GM21737 (cell line): ENCODE data around the gene ATP5F1E.

ENCODE experiments used
- ATAC-seq: cut with Tn5 transposase; IDR thresholded peaks from one replicate; pipeline ENCODE4 v1.9.1; 2021; ENCODE audit warnings: mild to moderate bottlenecking, moderate library complexity; ENCODE audit not compliant: unreplicated experiment

Gene ATP5F1E

DNA sequence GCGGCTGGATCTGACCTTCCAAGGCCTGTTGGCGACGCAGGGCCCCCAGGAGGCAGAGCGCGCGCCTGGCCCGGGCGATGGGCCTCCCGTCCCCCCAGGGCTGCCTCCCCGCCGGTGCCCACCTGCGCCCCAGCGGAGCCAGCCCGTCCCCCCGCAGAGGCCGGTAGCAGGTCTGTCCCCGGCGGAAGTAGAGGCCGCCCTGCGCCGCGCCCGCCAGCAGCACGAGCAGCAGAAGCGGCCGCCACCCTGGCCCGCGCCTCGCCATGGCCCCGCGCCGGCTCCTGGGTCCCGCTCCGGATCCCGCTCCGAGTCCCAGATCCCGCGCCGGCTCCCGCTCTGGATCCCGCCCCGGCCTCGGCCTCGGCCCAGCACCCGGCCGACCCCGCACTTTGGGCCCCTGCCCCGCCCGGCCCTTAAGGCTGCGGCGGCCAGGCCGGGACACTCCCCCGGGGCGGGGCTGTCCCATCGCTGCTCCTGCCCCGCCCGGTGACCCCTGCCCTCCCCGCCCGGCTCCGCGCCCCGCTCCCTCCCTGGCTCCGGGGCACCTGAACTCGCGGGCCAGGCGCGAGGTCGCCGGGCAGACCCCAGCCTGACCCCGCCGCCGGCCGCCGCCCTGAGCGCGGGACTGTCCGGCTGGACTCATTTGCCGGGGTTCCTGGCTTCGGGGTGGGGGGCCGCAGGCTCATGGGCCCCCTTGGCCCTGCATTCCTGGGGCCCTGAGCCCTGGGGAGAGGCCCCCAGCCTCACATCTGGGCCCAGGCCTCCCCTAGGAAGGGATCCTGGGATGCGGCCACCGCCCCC, 25.1 kb downstream of the ATP5F1E start, which contains the start of gene CTSZ:
CTSZ (minus strand) TSS at position 391 of the 801 bp plus-strand sequence; CDS start at position 265, 126 bp downstream.
- ATAC-seq = no peak

DNA sequence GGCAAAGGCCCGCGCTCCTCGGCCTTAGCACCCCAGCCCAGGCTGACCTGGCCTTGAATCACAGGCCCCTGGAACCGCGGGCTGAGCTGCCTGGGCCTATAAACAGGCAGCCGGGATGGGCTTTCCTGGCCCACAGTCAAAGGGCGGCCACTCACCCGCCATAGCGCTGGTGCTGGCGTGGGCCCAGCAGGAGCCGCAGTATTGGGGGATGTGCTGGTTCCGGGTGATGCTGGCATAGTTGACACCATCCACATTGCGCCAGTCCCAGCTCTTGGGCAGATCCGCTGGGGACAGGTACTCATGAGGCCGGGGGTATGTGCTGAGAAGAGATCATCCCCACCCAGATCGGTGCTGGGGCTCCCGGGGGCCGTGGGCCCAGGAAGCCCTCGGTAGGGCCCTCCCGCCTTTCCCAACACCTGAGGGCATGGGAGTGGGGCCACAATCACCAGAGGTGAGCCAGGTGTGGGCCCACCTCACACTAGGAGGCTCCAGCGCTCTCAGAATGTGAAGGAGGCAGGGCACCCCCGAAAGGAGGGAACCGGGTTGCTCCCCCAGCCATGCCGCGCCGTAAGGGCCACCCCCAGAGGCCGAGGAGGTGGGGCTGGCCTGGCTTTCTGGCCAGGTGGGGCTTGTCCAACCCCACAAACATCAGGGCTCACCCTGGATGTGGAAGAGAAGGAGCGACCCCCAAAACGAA, 25.8 kb downstream of the ATP5F1E start:
- no peak for ATAC-seq

DNA sequence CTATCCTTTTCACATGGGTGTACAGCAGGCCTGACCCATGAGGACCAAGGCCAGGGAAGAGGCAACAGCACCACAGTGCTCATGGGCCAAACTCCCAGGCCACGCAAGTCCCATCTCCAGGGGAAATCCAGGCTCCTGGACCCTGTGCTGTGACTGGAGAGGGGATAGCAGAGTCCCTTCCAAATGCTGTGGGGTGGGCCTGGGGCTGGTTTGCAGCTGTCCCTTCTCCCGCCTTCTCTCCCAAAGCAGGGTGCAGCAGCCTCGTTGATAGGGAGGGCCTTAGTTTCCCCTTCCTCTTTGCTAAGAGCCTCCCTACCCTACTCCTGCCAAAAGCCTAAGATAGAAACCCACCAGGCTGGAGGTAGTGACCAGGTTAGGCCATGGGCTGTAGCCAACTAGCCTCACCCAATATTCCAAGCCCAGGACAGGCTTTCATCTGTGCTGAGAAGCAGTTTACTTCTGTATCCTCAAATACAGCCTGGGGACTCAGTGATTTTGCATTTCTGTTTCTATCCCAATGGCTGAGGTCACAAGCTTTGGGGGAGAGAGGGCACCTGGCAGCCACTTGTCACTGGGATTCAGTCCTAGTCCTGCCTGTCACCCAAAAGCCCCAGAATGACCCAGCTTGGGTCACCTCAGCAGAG, 26.5 kb downstream of the ATP5F1E start:
- ATAC-seq = peak; percentile 2

DNA sequence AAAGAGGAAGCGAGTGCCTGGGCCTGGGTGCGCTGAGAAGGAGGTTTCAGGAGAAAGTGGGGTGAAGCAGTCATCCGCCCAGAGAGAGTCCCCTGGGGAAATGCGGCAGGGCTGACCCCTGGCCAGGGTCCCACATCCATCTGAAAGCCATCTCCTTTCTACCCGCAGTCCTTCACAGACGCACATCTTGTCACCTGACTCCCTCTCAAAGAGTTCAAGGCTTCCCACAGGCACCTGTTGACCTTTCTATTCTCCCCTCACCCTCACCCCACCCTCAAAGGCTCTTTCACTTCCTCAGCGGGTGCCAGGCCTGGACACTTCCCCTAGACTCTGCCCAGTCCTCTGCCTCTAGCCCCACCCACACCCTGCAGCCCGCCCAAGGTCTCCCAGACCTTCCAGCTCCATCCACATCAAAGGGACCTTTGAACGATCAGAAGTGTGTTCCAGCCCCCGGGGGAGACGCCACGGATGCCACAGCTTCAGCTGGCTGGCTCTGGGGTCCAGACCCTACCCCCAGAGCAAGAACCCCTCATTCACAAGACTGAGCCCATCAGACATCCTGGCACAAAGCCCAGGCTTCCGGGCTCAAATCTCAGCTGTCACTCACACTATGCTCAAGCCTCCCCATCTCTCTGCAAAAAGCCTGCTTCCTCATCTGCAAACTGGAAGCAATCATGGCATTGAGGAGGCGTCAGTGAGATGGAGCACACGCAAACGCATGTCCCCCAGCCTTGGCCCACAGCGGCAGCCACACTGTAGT, 27.2 kb downstream of the ATP5F1E start:
- peak; percentile 48 for ATAC-seq

DNA sequence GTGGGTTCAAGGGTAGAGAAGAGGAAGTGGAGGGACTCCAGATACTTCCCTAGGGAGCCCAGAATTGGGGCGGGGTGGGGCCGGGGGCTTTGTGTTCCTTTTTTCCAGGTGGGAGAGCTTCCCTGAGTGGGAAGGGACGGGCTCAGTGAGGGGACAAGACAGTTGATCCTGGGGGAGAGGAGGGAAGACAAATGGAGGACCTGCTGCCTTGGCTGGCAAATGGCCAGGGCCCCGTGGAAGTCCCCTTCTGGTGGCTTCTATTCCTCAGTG, 27.7 kb downstream of the ATP5F1E start:
- no peak for ATAC-seq

DNA sequence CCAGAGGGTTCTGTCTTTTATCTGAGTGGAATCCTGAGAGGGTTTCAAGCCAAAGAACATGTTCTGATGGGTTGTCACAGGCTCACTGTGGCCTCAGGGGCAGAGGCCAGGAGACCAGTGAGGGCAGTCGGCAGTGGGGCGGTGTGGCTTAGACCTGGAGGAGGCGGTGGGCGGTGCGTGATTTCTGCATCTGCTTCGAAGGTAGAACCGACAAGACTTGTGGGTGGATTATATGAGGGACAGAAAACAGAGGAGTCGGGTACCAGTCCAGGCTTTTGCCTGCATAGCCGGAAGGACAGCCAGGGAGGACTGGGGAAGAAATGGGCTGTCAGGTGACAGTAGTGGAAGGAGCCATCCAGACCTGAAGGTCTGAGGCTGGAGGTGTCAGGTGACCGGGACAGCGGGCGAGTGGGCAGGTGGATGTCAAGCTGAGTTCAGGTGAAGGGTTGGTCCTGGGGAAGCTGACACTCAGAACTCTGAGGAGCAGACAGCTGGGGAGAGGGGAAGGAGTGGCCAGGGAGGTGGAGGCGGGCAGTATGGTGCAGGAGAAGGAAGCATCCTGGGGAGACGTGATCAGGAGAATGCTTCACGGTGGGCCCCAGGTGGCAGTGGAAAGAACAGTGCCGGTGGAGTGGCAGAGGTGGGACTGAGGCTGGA, 28.2 kb downstream of the ATP5F1E start:
- ATAC-seq = no peak

DNA sequence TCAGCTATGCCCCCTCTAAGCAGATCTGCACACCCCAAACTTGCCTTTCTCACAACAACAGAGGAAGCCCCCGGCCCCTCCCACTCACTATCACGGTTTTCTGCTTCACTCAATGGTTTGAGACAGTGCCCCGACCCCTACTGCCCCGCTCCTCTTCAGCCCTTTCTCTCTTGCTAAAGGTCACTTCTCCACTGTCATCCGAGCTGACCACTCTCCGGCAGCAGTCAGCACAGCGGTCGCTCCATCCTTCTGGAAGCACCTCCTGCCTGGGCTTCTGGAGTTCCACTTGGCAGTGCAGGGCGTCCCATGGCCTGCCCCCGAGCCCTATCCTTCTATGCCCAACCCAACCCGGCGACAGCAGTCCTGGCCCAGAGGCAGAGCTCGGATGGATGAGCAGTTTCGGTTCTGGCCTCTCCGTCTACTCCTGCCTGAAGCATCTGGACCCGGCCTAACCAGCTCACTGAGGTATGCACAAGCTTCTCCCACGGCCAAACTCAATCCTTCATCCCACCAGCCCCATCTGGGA, 29.2 kb downstream of the ATP5F1E start:
- ATAC-seq = no peak

DNA sequence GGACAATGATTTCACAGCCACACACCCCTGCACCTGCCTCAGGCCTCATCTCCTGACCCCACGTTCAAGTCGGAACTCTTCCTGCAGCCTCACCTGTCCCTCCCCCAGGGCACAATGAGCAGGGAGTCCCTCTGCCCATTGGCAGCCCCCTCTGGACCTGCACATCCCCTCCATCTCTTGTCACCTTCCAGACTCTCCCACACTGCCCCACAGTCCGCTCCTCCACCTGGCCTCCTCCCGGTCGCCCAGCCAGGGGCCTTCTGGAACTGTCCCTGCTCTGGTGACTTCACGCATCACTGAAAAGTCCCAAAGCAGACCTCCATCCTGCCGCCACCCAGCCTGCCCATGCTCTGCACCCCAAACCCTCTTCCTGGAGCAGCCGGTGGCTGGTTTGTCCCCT, 29.7 kb downstream of the ATP5F1E start:
- ATAC-seq = no peak

DNA sequence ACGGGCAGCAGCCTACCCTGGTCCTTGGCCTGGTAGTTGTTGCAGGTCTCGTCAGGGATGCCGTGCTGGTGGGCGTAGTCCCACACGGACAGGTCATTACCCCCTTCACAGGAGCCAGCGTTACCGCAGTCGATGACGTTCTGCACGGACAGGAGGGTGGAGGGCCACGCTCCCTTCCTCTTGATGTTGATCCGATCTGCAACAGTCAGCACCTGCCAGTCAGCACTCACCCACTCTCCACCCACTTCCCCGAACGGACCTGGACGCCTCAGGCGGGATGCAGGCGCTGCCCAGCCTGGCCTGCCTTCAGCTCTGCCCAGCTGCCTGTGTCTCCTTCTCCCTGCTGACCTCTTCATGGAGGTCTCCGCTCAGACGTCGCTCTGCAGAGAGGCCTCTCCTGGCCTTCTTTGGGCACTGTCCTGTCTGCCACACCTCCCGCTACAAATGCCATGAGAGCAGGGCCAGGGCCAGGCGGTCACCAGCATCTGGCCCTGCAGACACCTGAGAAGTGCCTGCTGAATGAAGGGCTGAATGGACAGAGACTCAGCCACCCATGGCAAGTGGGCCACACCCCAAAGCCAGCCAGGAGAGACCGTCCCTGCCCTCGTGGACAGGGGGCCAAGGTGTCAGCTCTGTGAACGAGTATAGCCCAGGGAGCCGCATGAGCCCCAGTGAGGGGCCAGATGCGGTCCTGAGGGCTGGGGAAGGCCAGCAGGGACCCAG, 30.5 kb downstream of the ATP5F1E start:
- ATAC-seq = no peak

DNA sequence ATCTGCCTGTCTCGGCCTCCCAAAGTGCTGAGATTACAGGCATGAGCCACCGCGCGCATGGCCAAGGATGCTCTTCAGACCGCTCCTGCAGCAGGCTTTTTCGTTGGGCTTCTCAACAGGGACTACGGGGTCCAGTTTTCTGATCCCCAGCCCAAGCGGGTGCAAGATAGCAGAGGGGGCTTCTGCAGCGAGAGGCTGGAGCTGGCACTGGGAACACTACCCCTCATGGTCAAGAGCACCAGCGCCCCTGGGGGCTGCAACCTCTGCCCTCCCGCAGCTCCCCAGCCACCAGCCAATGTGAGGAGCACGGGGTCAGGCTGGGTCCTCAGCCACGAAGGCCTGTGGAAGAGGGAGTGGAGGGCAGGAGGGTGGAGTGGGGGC, 31.1 kb downstream of the ATP5F1E start:
- no peak for ATAC-seq

DNA sequence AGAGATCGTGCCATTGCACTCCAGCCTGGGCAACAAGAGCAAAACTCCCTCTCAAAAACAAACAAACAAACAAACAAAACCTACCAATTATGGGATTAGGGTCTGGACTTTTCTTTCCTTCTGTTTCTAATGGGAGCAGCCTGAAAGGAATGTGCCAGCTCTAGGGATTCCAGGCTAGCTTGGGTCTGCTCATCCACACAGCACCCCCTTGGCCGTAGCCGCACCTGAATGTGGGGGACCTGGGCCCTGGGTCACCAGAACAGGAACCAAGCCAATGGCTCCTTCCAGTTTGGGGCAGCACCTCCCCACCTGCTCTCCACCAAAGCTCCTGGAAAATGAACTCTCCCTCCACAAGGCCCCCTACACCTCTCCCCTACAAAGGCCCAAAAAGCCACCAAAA, 31.8 kb downstream of the ATP5F1E start:
- ATAC-seq = no peak

DNA sequence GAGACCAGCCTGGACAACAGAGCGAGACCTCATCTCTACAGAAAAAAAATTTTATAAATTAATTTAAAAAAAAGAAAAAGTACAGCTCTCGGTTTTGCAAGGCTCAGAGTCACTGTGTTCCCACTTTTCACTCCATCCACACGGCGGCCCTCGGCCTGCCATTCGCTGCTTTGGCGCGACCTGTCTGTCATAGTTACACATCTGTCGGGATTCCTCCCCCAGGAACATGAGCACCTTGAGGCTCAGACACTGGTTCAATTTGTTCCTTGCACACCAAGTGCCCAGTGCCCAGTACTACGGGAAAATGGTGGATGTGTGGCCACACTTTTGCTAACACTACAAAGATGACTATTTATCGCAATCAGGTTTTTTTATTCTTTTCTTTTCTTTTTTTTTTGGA, 33.5 kb downstream of the ATP5F1E start:
- ATAC-seq = no peak

DNA sequence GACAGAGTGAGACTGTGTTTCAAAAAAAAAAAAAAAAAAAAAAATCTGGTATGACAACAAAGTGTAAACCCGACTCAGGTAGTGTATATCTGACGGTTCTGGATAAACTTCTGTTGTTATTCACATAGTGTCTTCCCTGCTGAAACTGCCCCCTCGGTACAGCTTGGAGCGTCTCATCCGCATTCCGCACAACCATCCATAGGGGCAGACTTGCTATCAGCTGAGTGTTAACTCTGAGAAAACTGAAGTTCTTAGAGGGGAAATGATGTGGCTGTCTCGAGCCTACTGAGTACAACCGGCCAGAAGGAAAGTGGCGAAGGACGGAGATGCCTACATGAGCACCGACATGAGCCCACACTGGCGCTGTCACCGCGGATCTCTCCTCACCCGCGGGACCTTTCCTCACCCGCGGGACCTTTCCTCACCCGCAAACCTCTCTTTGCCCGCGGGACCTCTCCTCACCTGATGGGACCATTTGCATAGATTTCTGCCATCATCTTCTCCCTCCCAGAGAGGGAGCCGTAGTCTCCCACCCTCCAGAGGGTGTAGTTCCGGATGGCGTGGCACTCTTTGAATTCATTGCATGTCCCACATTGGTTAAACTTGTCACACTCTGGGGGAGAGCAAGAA, 34.9 kb downstream of the ATP5F1E start:
- no peak for ATAC-seq

DNA sequence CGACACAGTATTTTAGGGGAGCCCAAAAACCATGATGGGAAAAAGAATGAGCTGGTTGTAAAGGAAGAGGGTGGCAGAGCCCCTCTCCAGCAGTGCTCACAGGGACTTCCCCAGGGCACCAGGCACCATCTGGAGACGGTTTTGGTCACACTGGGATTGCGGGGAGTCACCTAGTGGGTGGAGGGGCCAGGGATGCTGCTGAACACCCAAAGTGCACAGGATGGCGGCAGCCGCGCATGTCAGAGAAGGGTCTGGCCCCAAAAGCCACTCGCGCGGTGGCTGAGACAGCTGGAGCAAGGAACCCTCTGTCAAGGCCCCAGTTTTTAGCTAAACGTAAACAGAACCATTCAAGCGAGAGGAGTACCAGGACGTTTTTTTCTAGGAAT, 35.9 kb downstream of the ATP5F1E start:
- ATAC-seq = no peak

DNA sequence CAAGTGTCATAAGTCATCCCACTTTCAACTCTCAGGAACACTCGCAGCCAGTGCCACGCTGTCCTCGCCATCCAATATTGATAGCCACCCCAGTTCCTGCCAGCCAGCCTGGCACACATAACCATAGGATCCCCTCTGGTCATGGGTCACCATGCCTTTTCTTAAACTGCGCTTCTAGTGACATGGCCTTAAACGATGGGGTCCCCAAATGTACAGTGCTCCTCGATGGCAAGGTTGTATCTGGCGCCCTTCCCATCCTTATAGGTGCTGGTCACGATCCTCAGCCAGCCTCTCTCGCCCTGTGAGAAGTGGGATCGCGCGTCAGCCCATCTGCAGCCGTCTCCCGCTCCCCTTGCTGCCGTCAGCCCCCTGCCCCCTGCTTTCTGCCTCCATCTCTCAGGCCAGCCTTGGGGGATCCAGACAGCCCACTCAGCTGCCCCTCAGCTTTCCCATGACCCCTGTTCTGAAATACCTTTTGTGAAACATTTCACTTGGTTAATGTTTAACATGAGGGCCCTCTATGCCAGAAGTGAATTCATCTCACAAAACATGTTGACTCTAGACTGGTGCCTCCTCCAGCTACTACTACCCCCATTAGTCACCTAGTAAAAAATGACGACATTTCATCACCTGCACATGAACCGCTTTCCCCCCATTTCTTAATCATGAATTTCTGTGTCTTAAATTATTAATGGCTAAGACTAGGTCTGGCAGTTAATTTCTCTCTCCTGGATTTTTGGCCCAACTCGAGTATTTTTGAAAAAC, 36.5 kb downstream of the ATP5F1E start:
- ATAC-seq = no peak

DNA sequence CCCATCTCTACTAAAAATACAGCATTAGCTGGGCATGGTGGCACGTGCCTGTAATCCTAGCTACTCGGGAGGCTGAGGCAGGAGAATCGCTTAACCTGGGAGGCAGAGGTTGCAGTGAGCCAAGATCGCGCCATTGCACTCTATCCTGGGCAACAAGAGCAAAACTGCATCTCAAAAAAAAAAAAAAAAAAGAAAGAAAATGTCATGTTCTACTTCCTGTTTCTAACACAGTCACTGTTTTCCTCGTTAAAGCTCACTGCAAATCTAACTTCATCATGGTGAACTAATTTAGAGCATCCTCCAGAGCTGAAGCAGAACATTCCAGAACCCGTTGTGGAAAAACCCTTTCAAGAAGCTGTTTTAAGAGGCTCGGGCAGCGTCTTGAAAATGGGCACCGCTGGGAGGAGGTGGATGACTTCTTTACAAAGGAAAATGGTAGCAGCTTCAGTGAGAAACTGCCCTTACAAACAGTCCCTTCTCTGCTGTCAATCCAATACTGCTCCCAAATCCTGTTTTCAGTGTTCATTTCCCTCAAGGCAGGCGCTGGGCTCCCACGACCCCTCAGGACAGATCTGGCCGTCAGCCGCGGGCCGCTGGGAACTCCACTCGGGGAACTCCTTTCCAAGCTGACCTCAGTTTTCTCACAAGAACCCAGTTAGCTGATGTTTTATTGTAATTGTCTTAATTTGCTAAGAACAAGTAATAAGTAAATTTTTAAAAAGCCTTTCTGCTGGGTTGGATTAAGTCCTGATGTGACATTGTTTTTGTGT, 37.6 kb downstream of the ATP5F1E start:
- ATAC-seq = no peak

DNA sequence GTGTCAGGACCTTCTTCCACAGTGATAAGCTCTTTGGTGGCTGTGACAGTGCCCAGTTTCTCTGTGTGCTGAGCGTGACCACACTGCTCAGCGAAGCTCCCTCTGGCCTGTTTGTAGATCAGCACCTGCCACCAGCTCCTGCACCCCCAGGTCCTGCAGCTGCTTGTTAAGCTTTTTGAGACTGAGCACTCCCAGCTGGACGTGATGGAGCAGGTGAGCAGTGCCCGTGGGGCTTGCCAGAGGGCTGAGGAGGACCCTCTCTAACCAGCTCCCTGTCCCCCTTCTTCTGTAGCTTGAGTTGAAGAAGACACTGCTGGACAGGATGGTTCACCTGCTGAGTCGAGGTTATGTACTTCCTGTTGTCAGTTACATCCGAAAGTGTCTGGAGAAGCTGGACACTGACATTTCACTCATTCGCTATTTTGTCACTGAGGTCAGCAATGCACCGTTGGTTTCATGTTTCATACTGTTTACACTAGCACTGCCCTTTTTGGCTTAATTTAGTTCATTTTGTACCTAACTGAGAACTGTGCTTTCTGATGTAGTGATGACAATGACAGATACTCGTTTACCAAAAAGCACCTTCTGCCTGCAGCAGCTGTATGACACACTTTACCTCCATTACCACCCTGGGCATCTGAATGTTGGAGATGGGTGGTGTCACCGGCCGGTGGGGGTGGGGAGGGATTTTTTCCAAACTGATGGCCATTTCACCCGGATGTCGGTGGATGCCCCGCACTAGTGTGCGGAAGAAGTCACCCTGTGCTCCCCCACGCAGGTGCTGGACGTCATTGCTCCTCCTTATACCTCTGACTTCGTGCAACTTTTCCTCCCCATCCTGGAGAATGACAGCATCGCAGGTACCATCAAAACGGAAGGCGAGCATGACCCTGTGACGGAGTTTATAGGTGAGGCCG, 38.5 kb downstream of the ATP5F1E start:
- no peak for ATAC-seq
